Measurements from ENCODE around the gene UBALD2. TPM values are rescaled to one million over a fixed set of nuclear protein-coding genes. Genes with fewer than 3 reads are reported as not detected.
"Not testable (repeated sequence)": the region's sequence is repeated elsewhere in the genome, so short reads cannot be mapped to it uniquely, and the experiment has no call there.

UBALD2 gene
- total and polyA plus RNA-seq, 9 donors = 3.6 to 21.9 (median 13.9) TPM

GRCh38 chr17:76251478-76252039, 13.6 kb upstream of the UBALD2 start:
- Histone ChIP-seq H3K4me1 (ENCODE audit: insufficient read depth) (no peaks in the 10 kb centered on the region), H3K36me3 (no peaks in the 10 kb centered on the region), H3K27me3 (no peaks in the 10 kb centered on the region), H3K9me3 (no peaks in the 10 kb centered on the region), H3K27ac (no peak overlapping the region), H3K4me3 (no peak overlapping the region)
- no peak for DNase-seq
- TF ChIP-seq EP300 (IDR thresholded peaks at IDR 0.05) (no peak), CTCF (IDR thresholded peaks at IDR 0.05) (no peak), POLR2A (IDR thresholded peaks at IDR 0.05) (no peak)
- WGBS, 3 donors = 80 to 90% (median 85%) methylated on average over 8 of the region's 8 CpGs
- intact Hi-C loops (cut with DNase I) = no loop called here

- intact Hi-C loops (cut with DNase I) = no loop called here
- TF ChIP-seq CTCF (IDR thresholded peaks at IDR 0.05) = no peak
- no peak for TF ChIP-seq POLR2A (IDR thresholded peaks at IDR 0.05)
- no peak for TF ChIP-seq EP300 (IDR thresholded peaks at IDR 0.05)
Measured at GRCh38 chr17:76252040-76252954, 12.9 kb upstream of the UBALD2 start.

DNA sequence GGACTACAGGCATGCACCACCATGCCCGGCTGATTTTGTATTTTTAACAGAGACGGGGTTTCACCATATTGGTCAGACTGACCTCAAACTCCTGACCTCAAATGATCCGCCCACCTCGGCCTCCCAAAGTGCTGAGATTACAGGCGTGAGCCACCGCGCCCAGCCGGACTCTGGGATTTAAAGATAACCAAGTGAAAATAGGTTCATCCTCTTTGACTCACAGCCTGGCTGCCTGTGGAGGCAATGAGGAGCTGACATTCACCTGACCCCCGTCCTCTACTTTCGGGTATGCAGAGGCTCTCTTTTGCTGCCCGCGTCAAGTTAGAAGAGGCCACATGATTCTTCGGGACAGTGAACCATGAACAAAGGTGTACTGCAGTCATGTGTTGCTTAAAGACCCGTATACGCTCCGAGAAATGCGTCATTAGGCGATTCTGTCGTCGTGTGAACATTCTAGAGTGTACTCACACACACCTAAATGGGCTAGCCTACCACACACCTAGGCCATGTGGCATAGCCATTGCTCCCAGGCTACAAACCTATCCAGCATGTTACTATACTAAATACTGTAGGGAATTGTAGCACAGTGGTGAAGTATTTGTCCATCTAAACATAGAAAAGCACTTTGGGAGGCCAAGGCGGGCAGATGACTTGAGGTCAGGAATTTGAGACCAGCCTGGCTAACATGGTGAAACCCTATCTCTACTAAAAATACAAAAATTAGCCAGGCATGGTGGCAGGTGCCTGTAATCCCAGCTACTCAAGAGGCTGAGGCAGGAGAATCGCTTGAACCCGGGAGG, 12.0 kb upstream of the UBALD2 start:
- DNase-seq; H3K27ac ChIP-seq; intact Hi-C loops (cut with DNase I); H3K4me3 ChIP-seq; H3K4me1 ChIP-seq (ENCODE audit: insufficient read depth); H3K36me3 ChIP-seq; H3K9me3 ChIP-seq; H3K27me3 ChIP-seq: not testable (repeated sequence)
- WGBS, 3 donors = 85 to 92% (median 89%) methylated on average over 23 of the region's 23 CpGs

More at GRCh38 chr17:76252040-76252954, 12.9 kb upstream of the UBALD2 start:
- WGBS, 3 donors = 67 to 70% (median 69%) methylated on average over 11 of the region's 11 CpGs
- Histone ChIP-seq H3K4me1 (ENCODE audit: insufficient read depth) (no peaks in the 10 kb centered on the region), H3K27ac (no peak overlapping the region), H3K9me3 (no peaks in the 10 kb centered on the region), H3K36me3 (no peaks in the 10 kb centered on the region), H3K4me3 (no peak overlapping the region), H3K27me3 (no peaks in the 10 kb centered on the region)
- no peak for DNase-seq

DNA sequence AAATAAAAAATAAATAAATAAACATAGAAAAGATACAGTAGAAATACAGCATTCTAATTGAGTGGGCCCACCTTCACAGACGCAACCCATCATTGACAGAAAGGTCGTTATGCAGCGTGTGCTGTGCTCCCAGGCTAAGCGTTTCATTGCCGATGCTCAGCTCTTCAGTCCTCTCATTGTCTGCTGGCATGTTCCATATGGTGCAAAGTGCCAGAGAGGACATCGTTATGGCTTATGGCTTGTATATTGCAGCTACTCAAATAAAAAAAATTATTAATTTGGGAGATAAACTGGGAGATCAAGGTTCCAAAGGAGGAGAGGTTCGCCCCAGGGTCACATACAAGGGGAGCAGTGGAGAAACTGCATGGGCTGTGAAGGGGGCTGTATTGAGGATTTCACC, 11.3 kb upstream of the UBALD2 start:
- no peak overlapping the region for H3K4me3 ChIP-seq
- intact Hi-C loops (cut with DNase I) = no loop called here
- H3K9me3 ChIP-seq = no peaks in the 10 kb centered on the region
- no peaks in the 10 kb centered on the region for H3K4me1 ChIP-seq (ENCODE audit: insufficient read depth)
- H3K27me3 ChIP-seq = no peaks in the 10 kb centered on the region
- H3K27ac ChIP-seq = no peak overlapping the region
- no peak for DNase-seq
- H3K36me3 ChIP-seq = no peaks in the 10 kb centered on the region
- no peak for TF ChIP-seq POLR2A (IDR thresholded peaks at IDR 0.05)
- no peak for TF ChIP-seq EP300 (IDR thresholded peaks at IDR 0.05)
- no peak for TF ChIP-seq CTCF (IDR thresholded peaks at IDR 0.05)
- 64 to 73% (median 70%) methylated on average over 7 of the region's 7 CpGs for WGBS, 3 donors
